Measurements from ENCODE around the gene SLC39A5. TPM values are rescaled to one million over a fixed set of nuclear protein-coding genes. Genes with fewer than 3 reads are reported as not detected.

Gene SLC39A5
- total and polyA plus RNA-seq, 8 donors = 0.15 to 450 (median 8.0) TPM; not detected in 3

- no peak overlapping the region for H3K4me3 ChIP-seq
- H3K36me3 ChIP-seq = peaks cover 65 to 100% (median 99%) of the 10 kb centered on the region in 4 donors
- H3K27ac ChIP-seq = no peak overlapping the region
- TF ChIP-seq POLR2A (IDR thresholded peaks at IDR 0.05) (no peak), CTCF (IDR thresholded peaks at IDR 0.05) (no peak), EP300 (IDR thresholded peaks at IDR 0.05) (no peak), POLR2AphosphoS5 (IDR thresholded peaks at IDR 0.05) (no peak)
- 94 to 98% (median 95%) methylated on average over 2 of the region's 2 CpGs for WGBS, 5 donors
- DNase-seq = no peak
- peaks cover 0 to 10% (median 0%) of the 10 kb centered on the region in 4 donors for H3K4me1 ChIP-seq
- intact Hi-C loops (cut with DNase I; ENCODE audit: low total_unique reads) = no loop called here
- H3K27me3 ChIP-seq = no peaks in the 10 kb centered on the region
- no peaks in the 10 kb centered on the region for H3K9me3 ChIP-seq
Measured at GRCh38 chr12:56274299-56274698, 44.4 kb downstream of the SLC39A5 start.

- 89 to 95% (median 94%) methylated on average over 3 of the region's 3 CpGs for WGBS, 5 donors
- DNase-seq = no peak
- Histone ChIP-seq H3K27me3 (no peaks in the 10 kb centered on the region), H3K4me3 (no peak overlapping the region), H3K4me1 (peaks cover 0 to 11% (median 0%) of the 10 kb centered on the region in 4 donors), H3K9me3 (no peaks in the 10 kb centered on the region), H3K27ac (no peak overlapping the region), H3K36me3 (peaks cover 78 to 100% (median 100%) of the 10 kb centered on the region in 4 donors)
- intact Hi-C loops (cut with DNase I; ENCODE audit: low total_unique reads) = no loop called here
- TF ChIP-seq EP300 (IDR thresholded peaks at IDR 0.05) = no peak
- TF ChIP-seq POLR2AphosphoS5 (IDR thresholded peaks at IDR 0.05) = no peak
- no peak for TF ChIP-seq POLR2A (IDR thresholded peaks at IDR 0.05)
- no peak for TF ChIP-seq CTCF (IDR thresholded peaks at IDR 0.05)
Measured at GRCh38 chr12:56278905-56279304, 49.1 kb downstream of the SLC39A5 start.

GRCh38 chr12:56280849-56281248 is 51.0 kb downstream of the SLC39A5 start:
- no peak overlapping the region for H3K27ac ChIP-seq
- DNase-seq = no peak
- H3K4me3 ChIP-seq = no peak overlapping the region
- H3K36me3 ChIP-seq = peaks cover 70 to 100% (median 100%) of the 10 kb centered on the region in 4 donors
- TF ChIP-seq POLR2A (IDR thresholded peaks at IDR 0.05) = no peak
- no peak for TF ChIP-seq POLR2AphosphoS5 (IDR thresholded peaks at IDR 0.05)
- TF ChIP-seq CTCF (IDR thresholded peaks at IDR 0.05) = no peak
- TF ChIP-seq EP300 (IDR thresholded peaks at IDR 0.05) = no peak
- intact Hi-C loops (cut with DNase I; ENCODE audit: low total_unique reads) = no loop called here
- H3K27me3 ChIP-seq = no peaks in the 10 kb centered on the region
- H3K9me3 ChIP-seq = no peaks in the 10 kb centered on the region
- H3K4me1 ChIP-seq = peaks cover 0 to 16% (median 2%) of the 10 kb centered on the region in 4 donors

GRCh38 chr12:56282030-56282429 is 52.2 kb downstream of the SLC39A5 start:
- no peak for TF ChIP-seq EP300 (IDR thresholded peaks at IDR 0.05)
- no peak for TF ChIP-seq CTCF (IDR thresholded peaks at IDR 0.05)
- no peak for TF ChIP-seq POLR2A (IDR thresholded peaks at IDR 0.05)
- TF ChIP-seq POLR2AphosphoS5 (IDR thresholded peaks at IDR 0.05) = no peak
- Histone ChIP-seq H3K27ac (no peak overlapping the region), H3K9me3 (no peaks in the 10 kb centered on the region), H3K4me3 (no peak overlapping the region), H3K4me1 (peaks cover 8 to 28% (median 13%) of the 10 kb centered on the region in 4 donors), H3K27me3 (no peaks in the 10 kb centered on the region), H3K36me3 (peaks cover 66 to 97% (median 94%) of the 10 kb centered on the region in 4 donors)
- WGBS, 5 donors = 77 to 90% (median 87%) methylated on average over 6 of the region's 6 CpGs
- DNase-seq = no peak
- intact Hi-C loops (cut with DNase I; ENCODE audit: low total_unique reads) = no loop called here
